NOMO-1 treated with DMSO at 0.1 percent for 48 hours (cell line): Measurements from ENCODE around the gene CHST8.
"Not testable (repeated sequence)": the region's sequence is repeated elsewhere in the genome, so short reads cannot be mapped to it uniquely, and the experiment has no call there.

ENCODE experiments used
- DNase-seq: peaks from one replicate; lab custom pipeline; 2025; ENCODE audit not compliant: unreplicated experiment; lab: John Stamatoyannopoulos, UW

Gene CHST8

GRCh38 chr19:33641261-33641660 is 19.5 kb downstream of the CHST8 start:
- no peak for DNase-seq

- DNase-seq: no peak
These were observed 20.3 kb downstream of the CHST8 start for GRCh38 chr19:33641956-33642498.

GRCh38 chr19:33644284-33644836 is 22.6 kb downstream of the CHST8 start:
- DNase-seq: no peak

- DNase-seq: no peak
These were observed 24.6 kb downstream of the CHST8 start for GRCh38 chr19:33646306-33646705.

- no peak for DNase-seq
These were observed 25.4 kb downstream of the CHST8 start for GRCh38 chr19:33647146-33647545.

- no peak for DNase-seq
These were observed 28.0 kb downstream of the CHST8 start for GRCh38 chr19:33649627-33650305.

- DNase-seq: no peak
These were observed 31.9 kb downstream of the CHST8 start for GRCh38 chr19:33653684-33654083.

- no peak for DNase-seq
These were observed 33.2 kb downstream of the CHST8 start for GRCh38 chr19:33654840-33655508.

GRCh38 chr19:33659835-33660234 is 38.1 kb downstream of the CHST8 start:
- no peak for DNase-seq

- DNase-seq: no peak
These were observed 38.8 kb downstream of the CHST8 start for GRCh38 chr19:33660410-33661124.

GRCh38 chr19:33661336-33661735 is 39.6 kb downstream of the CHST8 start:
- no peak for DNase-seq

- DNase-seq: no peak
These were observed 40.8 kb downstream of the CHST8 start for GRCh38 chr19:33662391-33663092.

GRCh38 chr19:33663316-33663715 is 41.6 kb downstream of the CHST8 start:
- DNase-seq: not testable (repeated sequence)

GRCh38 chr19:33664744-33665143 is 43.0 kb downstream of the CHST8 start:
- DNase-seq: no peak

- DNase-seq: no peak
These were observed 44.2 kb downstream of the CHST8 start for GRCh38 chr19:33665776-33666595.

GRCh38 chr19:33667141-33667650 is 45.4 kb downstream of the CHST8 start:
- no peak for DNase-seq

- DNase-seq: no peak
These were observed 46.1 kb downstream of the CHST8 start for GRCh38 chr19:33667881-33668280.

- no peak for DNase-seq
These were observed 47.2 kb downstream of the CHST8 start for GRCh38 chr19:33668968-33669367.

GRCh38 chr19:33669376-33669775 is 47.6 kb downstream of the CHST8 start:
- no peak for DNase-seq

GRCh38 chr19:33670398-33670797 is 48.6 kb downstream of the CHST8 start:
- no peak for DNase-seq
